IMR-90 (cell line): ENCODE measurements around the gene AGAP1. TPM values are rescaled to one million over a fixed set of nuclear protein-coding genes. Genes with fewer than 3 reads are reported as not detected.

ENCODE experiments used
- ATAC-seq: fragments of 200-7000 bp; cut with Tn5 transposase; 2 replicates; pipeline ENCODE4 v1.9.1; 2020; ENCODE audit warnings: low read depth, mild to moderate bottlenecking, moderate library complexity
- BruUV-seq: library from RNA; stranded (reverse); fragments of 400-500 nt; replicated peaks from 2 replicates; lab custom pipeline; 2021; lab: Mats Ljungman, UMichigan
- CTCF ChIA-PET: fragments of 300-600 bp; formaldehyde crosslinking; extraction: SDS; loops from one replicate; lab custom pipeline; 2021; ENCODE audit warnings: antibody characterized with exemption; lab: Yijun Ruan, JAX
- POLR2A ChIA-PET: fragments of 300-600 bp; sonication (Branson Sonifier 250); formaldehyde crosslinking; loops from one replicate; lab custom pipeline; 2022; ENCODE audit warnings: antibody characterized with exemption; ENCODE audit not compliant: unreplicated experiment; lab: Charles Lee
- DNase-seq: peaks from one replicate; pipeline ENCODE4 v3.0.0; 2013
- H2AFZ ChIP-seq: replicated peaks from 2 replicates; pipeline ENCODE3; 2013; ENCODE audit warnings: low read length, mild to moderate bottlenecking; ENCODE audit not compliant: poor library complexity
- H2AK5ac ChIP-seq: 2 replicates; pipeline ENCODE4 v1.6.1; 2013; ENCODE audit warnings: low read depth, low read length, inconsistent platforms
- H2AK9ac ChIP-seq: replicated peaks from 2 replicates; pipeline ENCODE3; 2013; ENCODE audit warnings: mild to moderate bottlenecking, low read depth, low read length, moderate library complexity; ENCODE audit not compliant: poor library complexity
- H2BK120ac ChIP-seq: 2 replicates; pipeline ENCODE4 v1.6.1; 2013; ENCODE audit warnings: low read depth, low read length, inconsistent platforms
- H2BK15ac ChIP-seq: 3 replicates; pipeline ENCODE4 v1.6.1; 2013; ENCODE audit warnings: low read depth, low read length, inconsistent platforms
- H2BK20ac ChIP-seq: 2 replicates; pipeline ENCODE4 v1.6.1; 2013; ENCODE audit warnings: low read depth, mild to moderate bottlenecking, inconsistent platforms, low read length, moderate library complexity
- H2BK5ac ChIP-seq: 2 replicates; pipeline ENCODE4 v1.6.1; 2013; ENCODE audit warnings: mild to moderate bottlenecking, low read depth, low read length, inconsistent platforms; ENCODE audit not compliant: poor library complexity, severe bottlenecking
- H3K14ac ChIP-seq: replicated peaks from 2 replicates; pipeline ENCODE4 v1.6.1; 2013; ENCODE audit warnings: low read depth, low read length, inconsistent platforms
- H3K18ac ChIP-seq: 2 replicates; pipeline ENCODE4 v1.6.1; 2013; ENCODE audit warnings: low read depth, low read length, control low read depth
- H3K23ac ChIP-seq: 2 replicates; pipeline ENCODE4 v1.6.1; 2013; ENCODE audit warnings: low read depth, low read length, inconsistent platforms
- H3K27ac ChIP-seq: 2 replicates; pipeline ENCODE4 v1.5.1; 2013; ENCODE audit warnings: mild to moderate bottlenecking, control low read depth, low read length; ENCODE audit not compliant: insufficient read depth
- H3K27me3 ChIP-seq: 2 replicates; pipeline ENCODE4 v1.6.1; 2013; ENCODE audit warnings: low read length; ENCODE audit not compliant: control insufficient read depth, insufficient read depth
- H3K36me3 ChIP-seq: 2 replicates; pipeline ENCODE4 v1.6.1; 2013; ENCODE audit warnings: low read length, mixed read lengths; ENCODE audit not compliant: control insufficient read depth, insufficient read depth
- H3K4ac ChIP-seq: 2 replicates; pipeline ENCODE4 v1.6.1; 2013; ENCODE audit warnings: low read depth, low read length, inconsistent platforms
- H3K4me1 ChIP-seq: 2 replicates; pipeline ENCODE4 v1.6.1; 2013; ENCODE audit warnings: low read length, mixed read lengths; ENCODE audit not compliant: control insufficient read depth, insufficient read depth
- H3K4me2 ChIP-seq: 2 replicates; pipeline ENCODE4 v1.6.1; 2013; ENCODE audit warnings: low read depth, mild to moderate bottlenecking, control low read depth, low read length, moderate library complexity
- H3K4me3 ChIP-seq: 2 replicates; pipeline ENCODE4 v1.5.1; 2013; ENCODE audit warnings: low read depth, mild to moderate bottlenecking, control low read depth, low read length, moderate library complexity; ENCODE audit not compliant: insufficient read depth
- H3K56ac ChIP-seq: 2 replicates; pipeline ENCODE4 v1.6.1; 2013; ENCODE audit warnings: low read length, inconsistent platforms; ENCODE audit not compliant: insufficient read depth; ENCODE audit errors: extremely low read depth
- H3K79me1 ChIP-seq, 2 experiments: 2 replicates each; pipeline ENCODE4 v1.6.1; 2013; ENCODE audit warnings: low read length in 2 of 2, inconsistent platforms in 1 of 2, low read depth in 1 of 2
- H3K9ac ChIP-seq: 2 replicates; pipeline ENCODE4 v1.6.1; 2013; ENCODE audit warnings: low read depth, low read length, control low read depth
- H3K9me1 ChIP-seq: 2 replicates; pipeline ENCODE4 v1.6.1; 2013; ENCODE audit warnings: low read length, inconsistent platforms; ENCODE audit not compliant: insufficient read depth
- H3K9me3 ChIP-seq: 2 replicates; pipeline ENCODE4 v1.6.1; 2013; ENCODE audit warnings: low read length; ENCODE audit not compliant: control insufficient read depth, insufficient read depth
- H4K20me1 ChIP-seq: 2 replicates; pipeline ENCODE4 v1.6.1; 2013; ENCODE audit warnings: low read length, inconsistent platforms; ENCODE audit not compliant: insufficient read depth
- H4K5ac ChIP-seq: 2 replicates; pipeline ENCODE4 v1.6.1; 2013; ENCODE audit warnings: mild to moderate bottlenecking, low read depth, low read length, control low read depth
- H4K8ac ChIP-seq, 2 experiments: 2 replicates each; pipeline ENCODE4 v1.6.1; 2013; ENCODE audit warnings: low read depth in 2 of 2, low read length in 2 of 2, control low read depth in 1 of 2, inconsistent platforms in 1 of 2
- H4K91ac ChIP-seq: 2 replicates; pipeline ENCODE4 v1.6.1; 2013; ENCODE audit warnings: low read depth, low read length, inconsistent platforms; ENCODE audit not compliant: insufficient read depth
- CEBPB ChIP-seq: IDR thresholded peaks from 2 replicates; pipeline ENCODE4 v1.6.1; 2012; ENCODE audit warnings: low read depth, low read length, improper control_type of control experiment
- CHD1 ChIP-seq: IDR thresholded peaks from 2 replicates; pipeline ENCODE4 v1.6.1; 2012; ENCODE audit warnings: low read depth, low read length, improper control_type of control experiment
- WGBS, 2 experiments: methylation state at CpG; one replicate each; pipeline versions ENCODE4 v1.1.5 to v1.1.7; 2013; ENCODE audit warnings: missing lambda C conversion rate in 2 of 2; ENCODE audit not compliant: insufficient read length in 1 of 2; ENCODE audit errors: extremely low coverage in 2 of 2; 5-methylcytosine and 5-hydroxymethylcytosine counted together
- dilution Hi-C: fragments of 300-500 bp; cut with HindIII; formaldehyde crosslinking; loops from one replicate; pipeline ENCODE4 v1.14.3; 2018; ENCODE audit warnings: low sequenced_read_pairs; ENCODE audit not compliant: unreplicated experiment
- in situ Hi-C: fragments of 300-500 bp; cut with MboI; formaldehyde crosslinking; loops from 3 replicates; pipeline ENCODE4 v1.14.3; 2019; ENCODE audit warnings: low sequenced_read_pairs, inconsistent platforms, mixed read lengths
- intact Hi-C: fragments of 100-400 bp; cut with micrococcal nuclease; formaldehyde crosslinking; loops from 2 replicates; pipeline ENCODE4 v1.10.0; 2022
- polyA plus RNA-seq, 3 experiments: library from polyadenylated mRNA; depleted of rRNA; stranded (reverse); fragments of >200 nt; gene quantifications; 2 replicates each; pipeline ENCODE4 v1.2.3, GENCODE V29; 2012; ENCODE audit warnings: low replicate concordance in 1 of 3
- total RNA-seq: library from RNA; depleted of rRNA; stranded (reverse); fragments of >200 nt; gene quantifications from 2 replicates; pipeline ENCODE4 v1.2.3, GENCODE V29; 2012
- TF ChIP-seq, protein P1 (sequence below): fragments of 150-350 bp; IDR thresholded peaks from 2 replicates; pipeline ENCODE4 v1.6.1; 2017; ENCODE audit warnings: mild to moderate bottlenecking, antibody characterized with exemption, low read length, low read depth

The AGAP1 gene
- total and polyA plus RNA-seq, 2 of the 4 experiments (the other 2 are of a cell fraction), result 15.1 to 16.4 TPM

DNA sequence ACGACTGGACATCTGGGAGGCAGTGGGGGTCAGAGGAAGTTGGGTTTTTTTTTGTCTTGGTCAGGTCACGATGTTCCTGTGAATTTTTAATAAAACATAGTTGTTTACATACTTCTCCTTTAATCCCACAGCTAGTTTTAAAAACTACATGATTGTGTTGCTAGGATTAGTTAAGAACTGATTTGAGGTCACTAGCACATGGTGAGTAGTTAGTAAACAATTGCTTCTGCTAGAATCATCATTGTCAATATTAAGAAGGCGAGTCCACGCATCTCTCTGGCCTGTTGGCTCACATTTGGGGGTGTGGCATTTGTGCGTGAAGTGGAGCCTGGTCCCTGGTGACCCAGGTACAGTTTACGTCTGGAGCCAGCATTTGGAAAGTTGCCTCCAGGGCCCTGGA is 59.4 kb downstream of the AGAP1 start:
- H3K4me1 ChIP-seq, result peaks cover 6% of the 10 kb centered on the region; the same call in 1 of the 2 replicates
- ATAC-seq (no peak), DNase-seq (no peak)
- no peak overlapping the region for H2AK5ac ChIP-seq
- H3K27me3 ChIP-seq, result no peaks in the 10 kb centered on the region
- peaks cover 22 to 71% of the 10 kb centered on the region in 2 experiments for H3K79me1 ChIP-seq
- no peak overlapping the region for H4K8ac ChIP-seq
- H3K9me1 ChIP-seq, result peaks cover 18% of the 10 kb centered on the region
- no peak overlapping the region for H2BK5ac ChIP-seq
- in situ Hi-C loops, result no loop called here
- H3K4me2 ChIP-seq, result no peak overlapping the region
- no peak overlapping the region for H3K18ac ChIP-seq
- H3K4ac ChIP-seq, result no peak overlapping the region
- no peak overlapping the region for H3K14ac ChIP-seq
- 80% methylated on average over 1 of the region's 6 CpGs; no CpG with 5 or more reads in 1 of the 2 experiments for WGBS, 2 experiments
- peaks cover 85% of the 10 kb centered on the region for H4K20me1 ChIP-seq
- no peak overlapping the region for H2BK120ac ChIP-seq
- H2BK15ac ChIP-seq, result no peak overlapping the region
- no peak overlapping the region for H3K23ac ChIP-seq
- H3K56ac ChIP-seq, result no peak overlapping the region
- H2BK20ac ChIP-seq, result no peak overlapping the region
- no peak overlapping the region for H3K9ac ChIP-seq
- no TSS peak for BruUV-seq
- H2AFZ ChIP-seq, result no peak overlapping the region
- H2AK9ac ChIP-seq, result no peak overlapping the region
- no peak overlapping the region for H4K5ac ChIP-seq
- intact Hi-C loops, result no loop called here
- dilution Hi-C loops, result no loop called here
- H4K91ac ChIP-seq, result no peak overlapping the region
- H3K4me3 ChIP-seq, result no peak overlapping the region
- ChIA-PET POLR2A (no interaction called here), CTCF (no interaction called here)
- TF ChIP-seq CHD1 (no peak), CEBPB (no peak)
- TF ChIP-seq, protein P1, sequence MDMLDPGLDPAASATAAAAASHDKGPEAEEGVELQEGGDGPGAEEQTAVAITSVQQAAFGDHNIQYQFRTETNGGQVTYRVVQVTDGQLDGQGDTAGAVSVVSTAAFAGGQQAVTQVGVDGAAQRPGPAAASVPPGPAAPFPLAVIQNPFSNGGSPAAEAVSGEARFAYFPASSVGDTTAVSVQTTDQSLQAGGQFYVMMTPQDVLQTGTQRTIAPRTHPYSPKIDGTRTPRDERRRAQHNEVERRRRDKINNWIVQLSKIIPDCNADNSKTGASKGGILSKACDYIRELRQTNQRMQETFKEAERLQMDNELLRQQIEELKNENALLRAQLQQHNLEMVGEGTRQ, result no peak
- no peaks in the 10 kb centered on the region for H3K36me3 ChIP-seq
- H3K9me3 ChIP-seq, result no peaks in the 10 kb centered on the region
- H3K27ac ChIP-seq, result no peak overlapping the region
